ENCODE results near the gene KIF13A.
"Not testable (repeated sequence)": the region's sequence is repeated elsewhere in the genome, so short reads cannot be mapped to it uniquely, and the experiment has no call there.

Gene KIF13A

DNA sequence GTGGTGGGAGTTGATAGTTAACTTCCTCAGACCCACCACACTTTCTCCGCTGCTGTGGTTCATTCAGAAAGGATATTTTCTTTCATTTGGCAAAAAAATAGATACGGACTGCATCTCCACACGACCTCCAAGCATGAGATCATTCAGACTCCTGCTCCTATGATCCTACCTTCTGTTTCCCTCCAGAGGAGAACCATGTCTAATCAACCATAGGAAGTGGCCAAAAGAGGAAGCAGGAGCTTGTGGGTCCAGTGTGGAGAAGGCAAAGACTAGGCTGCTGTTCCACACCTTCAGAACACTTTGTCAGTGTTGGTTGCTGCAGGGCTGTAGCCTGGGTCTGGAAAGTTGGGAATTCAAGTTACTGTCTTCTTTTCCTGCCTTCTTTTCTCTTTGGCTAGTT, 10.6 kb upstream of the KIF13A start:
- DNase-seq: no peak

DNA sequence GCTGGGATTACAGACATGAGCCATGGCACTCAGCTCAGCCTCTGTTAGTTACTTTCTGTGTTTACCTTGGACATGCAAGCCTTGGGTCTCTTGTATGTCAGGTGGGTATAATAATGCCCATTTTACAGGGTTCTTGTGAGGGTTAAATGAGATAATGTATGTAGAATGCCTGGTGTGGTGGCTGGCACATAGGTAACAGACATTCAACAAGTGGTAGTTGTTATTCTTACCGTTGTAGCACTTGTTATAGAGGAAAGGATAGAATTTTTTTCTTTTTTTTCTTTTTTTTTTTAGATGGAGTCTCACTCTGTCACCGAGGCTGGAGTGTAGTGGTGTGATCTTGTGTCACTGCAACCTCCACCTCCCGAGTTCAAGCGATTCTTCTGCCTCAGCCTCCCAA, 8.0 kb upstream of the KIF13A start:
- DNase-seq: no peak

DNA sequence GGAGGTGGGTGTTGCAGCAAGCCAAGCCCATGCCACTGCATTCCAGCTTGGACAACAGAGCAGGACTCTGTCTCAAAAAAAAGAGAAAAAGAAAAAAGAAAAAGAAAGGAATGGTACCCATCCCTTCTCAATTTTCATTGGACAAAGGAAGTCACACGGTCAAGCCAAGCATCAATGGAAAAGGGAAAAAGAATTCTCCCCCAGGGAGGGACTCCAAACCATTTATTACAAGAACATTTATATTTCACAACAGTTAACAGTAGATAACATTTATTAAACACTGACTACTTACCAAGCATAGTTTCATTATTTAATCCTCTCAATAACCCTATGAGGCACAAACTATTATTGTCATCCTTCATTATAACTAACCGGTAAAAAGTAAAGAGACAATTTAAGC, 6.6 kb upstream of the KIF13A start:
- DNase-seq: no peak

DNA sequence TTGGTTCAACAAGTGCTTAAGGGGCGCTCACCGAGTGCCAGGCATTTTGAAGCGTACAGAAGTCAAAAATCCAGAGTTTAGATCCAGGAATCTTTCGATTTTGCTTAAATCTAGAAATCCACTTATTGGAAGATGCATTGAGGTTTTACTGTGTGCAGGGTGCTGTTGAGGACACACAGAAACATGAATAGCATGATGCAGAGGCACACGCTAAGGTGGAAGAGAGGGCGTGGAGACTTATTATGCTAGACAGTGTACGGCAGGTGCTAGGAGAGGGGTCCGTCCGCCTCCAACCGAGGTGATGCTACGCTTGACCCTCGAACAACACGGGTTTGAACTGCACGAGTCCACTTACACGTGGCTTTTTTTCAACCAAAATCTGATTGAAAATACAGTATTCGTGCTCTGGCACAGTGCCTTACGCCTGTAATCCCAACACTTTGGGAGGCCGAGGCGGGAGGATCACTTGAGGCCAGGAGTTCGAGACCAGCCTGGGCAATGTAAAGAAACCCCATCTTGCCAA, 1.0 kb upstream of the KIF13A start:
- DNase-seq: no peak

DNA sequence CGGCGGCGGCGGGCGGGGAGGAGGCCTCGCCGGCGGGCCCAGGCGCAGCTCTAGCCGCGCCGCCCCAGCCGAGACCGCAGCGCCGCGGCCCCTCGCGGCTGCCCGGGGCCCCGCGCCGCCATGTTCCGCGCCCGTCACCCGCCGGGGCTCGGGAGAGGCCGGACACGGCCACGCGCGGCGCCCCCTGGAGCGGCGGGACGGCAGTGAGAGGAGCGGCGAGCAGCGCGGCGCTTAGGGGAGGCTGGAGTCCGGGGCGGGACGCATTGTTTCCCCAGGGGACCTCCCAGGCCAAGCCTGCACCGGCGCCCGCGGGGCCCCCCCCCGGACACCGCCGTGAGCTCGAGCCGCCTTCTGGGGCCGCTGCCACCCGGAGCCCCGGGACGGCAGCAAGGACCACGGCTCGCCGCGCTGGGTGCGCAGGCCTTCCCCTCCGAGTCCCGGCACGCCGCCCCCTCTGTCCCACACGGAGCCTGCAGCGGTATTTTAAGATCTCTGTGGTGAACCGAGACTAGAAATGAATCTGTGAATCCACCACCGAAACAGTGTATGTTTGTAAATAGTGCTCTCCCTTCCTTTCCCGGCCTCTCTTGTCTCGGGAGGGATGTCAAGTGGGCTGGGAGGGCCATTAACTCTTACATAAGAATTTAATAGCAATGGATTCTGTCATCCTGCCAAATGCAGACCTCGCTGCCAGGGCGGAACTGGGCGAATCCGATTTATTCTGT, 424 bp upstream of the KIF13A start:
- peak; percentile 20 for DNase-seq

DNA sequence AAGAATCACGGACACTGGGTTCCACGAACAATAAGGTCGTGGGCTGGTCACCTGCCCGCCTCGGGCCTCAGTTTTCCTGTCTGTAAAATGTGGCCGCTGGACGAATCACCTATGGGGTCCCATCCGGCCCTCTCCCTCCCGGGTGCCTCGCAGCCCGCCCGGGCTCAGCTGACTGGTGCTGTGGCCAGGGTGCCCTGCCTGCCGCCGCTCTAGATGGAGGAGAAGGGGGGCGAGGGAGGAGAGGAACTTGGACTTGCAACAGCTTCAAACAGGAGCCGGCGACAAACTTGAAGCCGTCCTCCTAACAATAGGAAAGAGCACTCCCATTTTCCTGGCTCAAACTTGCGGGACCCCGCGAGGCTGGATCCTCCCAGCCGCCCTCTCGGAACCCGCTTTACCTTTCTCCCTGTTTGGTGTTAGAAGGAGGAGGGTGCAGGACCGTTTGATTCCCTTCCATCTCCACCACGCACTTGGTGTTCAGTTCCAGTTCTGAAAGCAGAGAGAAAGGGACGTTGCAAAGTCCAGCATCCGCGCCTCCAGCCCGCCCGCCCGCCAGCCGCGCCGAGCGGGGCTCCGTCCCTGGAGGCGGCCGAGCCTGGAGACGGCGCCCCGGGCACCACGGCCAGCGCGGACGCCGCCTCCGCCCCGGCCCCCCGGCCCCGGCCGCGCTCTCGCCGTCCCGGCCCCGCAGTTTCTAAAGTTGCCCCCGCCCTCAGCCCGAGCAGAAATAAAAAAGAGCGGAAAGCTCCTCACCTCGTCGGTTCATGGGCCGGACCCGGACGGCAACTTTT, 584 bp downstream of the KIF13A start:
- DNase-seq: no peak

DNA sequence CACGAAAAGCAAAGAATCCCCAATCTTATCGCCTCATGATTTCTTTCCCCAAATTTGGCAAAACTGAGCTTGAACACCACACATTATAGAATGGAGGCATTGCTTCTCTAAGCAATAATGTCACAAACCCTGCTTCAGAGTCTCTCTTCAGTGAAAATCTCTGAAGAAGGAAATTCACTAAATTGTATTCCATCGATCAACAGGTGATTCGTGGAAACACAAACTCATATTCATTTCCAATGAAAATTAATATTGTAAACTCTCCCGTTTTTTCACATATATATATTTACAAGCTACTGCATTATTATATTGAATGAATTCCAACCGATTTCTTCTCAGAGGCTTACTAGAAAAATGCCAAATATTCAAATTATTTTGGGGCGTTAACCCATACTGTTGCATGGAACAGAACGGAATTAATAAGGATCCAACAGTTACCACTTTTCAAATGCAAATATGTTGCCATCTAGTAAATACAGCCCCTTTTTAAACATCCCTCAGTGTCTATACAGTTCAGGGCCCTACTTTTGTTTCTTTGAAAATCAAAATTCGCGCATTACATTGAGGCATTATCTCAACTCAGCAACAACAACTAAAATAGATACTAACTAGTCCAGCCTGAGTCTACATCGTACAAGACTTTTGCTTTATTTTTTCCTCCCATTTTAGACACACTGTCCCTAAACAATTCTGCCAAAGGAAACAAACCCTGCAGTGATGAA, 1.3 kb downstream of the KIF13A start:
- DNase-seq: no peak

DNA sequence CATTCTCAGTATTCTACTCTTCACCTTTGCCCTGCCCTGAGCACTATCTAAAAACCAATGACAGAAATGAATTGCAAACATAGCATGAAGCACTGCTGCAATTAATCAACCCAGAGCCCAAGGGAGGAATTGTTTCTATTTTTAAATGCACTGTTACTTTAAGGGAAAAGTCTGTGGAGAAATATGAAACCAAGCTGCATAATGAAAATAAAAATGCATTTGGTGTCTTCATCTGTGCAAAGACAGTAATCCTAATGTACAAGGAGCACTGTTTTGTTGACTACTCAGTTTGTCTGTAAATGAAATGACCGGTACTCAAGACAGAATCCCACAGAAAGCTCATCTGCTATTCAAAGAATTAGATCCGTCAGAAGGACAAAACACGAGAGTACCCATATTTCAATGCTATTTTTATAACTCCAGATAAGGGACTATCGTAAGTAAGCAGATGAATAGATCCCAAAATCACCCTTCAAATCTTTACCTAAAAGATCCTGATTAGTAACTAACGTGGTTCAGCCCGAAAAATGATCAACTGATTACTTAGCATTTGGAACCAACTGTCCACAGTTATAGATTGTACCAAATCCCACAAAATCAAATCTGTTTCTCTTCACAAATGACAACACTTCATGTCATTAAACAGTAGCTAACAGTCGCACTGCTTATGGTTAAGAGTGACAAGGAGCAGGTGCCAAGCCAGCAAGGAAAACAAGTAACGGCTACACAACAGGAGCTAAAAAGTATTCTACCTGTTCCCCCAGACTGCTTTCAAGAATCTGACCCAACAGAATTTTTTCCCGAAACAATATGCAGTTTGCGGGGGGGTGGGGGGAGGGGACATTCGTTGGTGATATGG, 2.4 kb downstream of the KIF13A start:
- DNase-seq: no peak

DNA sequence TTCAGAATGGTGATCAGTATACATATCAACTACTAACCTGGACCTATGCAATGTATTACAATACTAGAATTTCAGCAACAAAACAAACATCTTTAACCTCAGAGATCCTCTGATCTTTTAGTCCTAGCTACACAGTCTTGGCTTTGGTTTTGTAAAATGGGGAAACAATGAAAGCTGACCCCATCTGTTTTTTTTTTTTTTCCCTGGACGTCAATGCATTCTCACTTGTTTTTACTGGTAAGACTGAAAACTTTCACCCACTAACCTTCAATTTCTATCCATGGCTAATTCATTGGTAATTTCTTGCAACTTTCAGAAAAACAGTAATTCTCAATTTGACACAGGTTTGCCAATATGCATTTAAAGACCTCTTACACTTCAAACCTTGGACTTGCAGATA, 3.0 kb downstream of the KIF13A start:
- DNase-seq: no peak

DNA sequence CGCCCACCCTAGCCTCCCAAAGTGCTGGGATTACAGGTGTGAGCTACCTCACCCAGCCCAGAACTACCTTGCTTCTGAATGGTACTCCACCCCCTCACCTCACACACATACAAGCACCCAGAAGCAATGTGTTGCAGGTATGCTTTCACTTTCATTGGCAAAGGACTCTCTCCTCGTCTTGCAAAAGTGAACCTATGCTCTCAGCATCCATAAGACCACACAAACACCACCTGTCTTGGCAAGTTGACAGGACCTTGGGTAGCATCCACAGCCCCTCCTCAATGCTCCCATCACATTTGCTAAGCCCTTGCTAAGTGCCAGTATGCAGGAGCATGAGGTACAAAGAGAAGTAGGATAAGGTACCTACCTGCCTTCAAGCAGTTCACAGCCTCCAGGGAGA, 3.7 kb downstream of the KIF13A start:
- DNase-seq: no peak

DNA sequence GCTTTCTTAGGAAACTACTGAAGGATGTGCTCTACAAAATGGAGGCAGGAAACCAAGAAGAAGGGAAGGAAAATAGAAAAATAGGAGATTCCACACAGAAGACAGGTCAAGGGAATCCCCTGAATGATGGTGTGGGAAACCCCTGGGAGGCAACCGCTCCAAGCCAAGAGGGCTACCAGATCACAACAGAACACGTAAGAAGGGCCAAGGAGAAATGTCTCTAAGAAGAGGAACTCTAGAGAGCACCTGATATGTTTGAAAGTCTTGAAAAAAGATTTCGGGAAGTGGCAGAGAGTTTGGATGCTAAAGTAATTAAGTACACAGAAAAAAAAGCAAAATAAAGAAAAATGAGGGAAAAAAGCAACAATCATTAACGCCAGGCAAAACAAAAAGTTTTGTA, 7.1 kb downstream of the KIF13A start:
- no peak for DNase-seq

DNA sequence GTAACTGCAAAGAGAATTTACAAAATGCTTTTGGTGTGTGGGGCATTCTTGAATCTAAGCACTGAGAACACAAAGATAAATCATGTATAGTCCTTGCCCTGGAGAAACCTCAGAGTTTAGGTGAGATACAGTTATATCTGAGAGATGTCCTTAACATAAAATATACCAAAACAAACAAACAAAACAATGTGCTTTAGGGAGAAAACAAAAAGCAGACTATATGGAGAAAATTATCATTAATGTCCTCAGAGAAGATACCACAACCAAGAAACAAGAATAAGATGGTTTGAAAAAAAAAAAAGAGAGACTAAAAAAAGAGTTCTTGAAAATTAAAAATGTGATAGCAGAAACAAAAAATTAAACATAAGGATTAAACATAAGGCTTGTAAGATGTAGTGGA, 8.0 kb downstream of the KIF13A start:
- DNase-seq: no peak

DNA sequence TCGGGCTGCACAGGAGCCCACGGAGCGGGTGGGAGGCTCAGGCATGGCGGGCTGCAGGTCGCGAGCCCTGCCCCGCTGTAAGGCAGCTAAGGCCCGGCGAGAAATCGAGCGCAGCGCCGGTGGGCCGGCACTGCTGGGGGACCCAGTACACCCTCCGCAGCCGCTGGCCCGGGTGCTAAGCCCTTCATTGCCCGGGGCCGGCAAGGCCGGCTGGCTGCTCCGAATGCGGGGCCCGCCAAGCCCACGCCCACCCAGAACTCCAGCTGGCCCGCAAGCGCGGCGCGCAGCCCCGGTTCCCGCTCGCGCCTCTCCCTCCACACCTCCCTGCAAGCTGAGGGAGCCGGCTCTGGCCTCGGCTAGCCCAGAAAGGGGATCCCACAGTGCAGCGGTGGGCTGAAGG, 11.2 kb downstream of the KIF13A start:
- DNase-seq: not testable (repeated sequence)

DNA sequence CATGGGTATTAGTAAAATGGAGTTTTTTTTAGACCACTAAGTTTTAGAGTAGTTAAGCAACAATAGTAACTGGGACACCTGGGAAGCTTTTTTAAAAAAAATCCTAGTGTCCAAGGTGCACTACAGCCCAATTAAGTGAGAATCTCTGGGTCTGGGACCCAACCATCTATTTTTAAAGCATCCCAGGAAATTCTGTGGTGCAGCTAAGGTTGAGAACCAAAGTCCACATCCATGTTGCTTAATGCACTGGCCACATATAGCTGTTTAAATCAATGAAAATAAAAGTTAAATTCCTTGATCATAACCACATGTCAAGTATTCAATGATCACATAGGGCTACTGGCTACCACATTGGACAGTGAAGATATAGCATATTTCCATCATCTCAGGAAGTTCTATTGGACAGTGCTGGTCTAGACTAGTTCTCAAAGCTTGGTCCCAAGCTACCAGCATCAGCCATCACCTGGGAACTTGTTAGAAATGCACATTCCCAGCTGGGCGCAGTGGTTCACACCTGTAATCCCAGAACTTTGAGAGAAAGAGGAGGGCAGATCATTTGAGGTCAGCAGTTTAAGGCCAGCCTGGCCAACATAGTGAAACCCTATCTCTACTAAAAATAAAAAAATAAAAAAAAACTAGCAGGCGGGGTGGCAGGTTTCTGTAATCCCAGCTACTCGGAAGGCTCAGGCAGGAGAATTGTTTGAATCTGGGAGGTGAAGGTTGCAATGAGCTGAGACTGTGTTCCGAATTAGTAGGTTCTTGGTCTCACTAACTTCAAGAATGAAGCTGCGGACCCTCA, 12.7 kb downstream of the KIF13A start:
- DNase-seq: no peak

DNA sequence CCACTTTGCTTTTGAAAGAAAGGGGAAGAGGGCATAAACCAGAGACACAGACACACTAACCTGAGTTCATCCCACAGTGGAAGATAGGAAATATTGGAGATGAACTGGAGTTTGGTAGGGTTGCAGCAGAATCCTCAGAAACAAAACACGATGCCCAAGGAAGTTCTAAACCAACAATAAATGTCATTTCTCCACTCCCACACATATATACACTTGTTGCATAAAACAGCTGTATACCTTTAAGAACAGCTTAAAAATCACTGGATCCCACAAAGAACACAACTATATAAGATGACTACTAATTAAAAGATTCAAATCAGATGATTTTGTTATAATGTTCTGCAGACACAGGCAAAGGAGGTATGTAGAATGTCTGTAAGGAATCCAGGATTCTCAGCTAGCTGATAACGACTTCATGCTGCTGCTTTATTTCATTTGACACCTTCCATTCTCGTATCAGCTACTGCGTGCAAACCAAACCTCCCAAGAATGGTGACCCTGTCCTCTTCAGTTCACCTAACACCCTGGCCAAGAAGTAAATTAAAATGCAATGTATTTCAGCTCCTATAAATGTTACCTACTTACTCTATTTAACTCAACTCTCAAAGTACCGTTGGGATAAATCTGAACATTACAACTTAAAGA, 14.3 kb downstream of the KIF13A start:
- no peak for DNase-seq

DNA sequence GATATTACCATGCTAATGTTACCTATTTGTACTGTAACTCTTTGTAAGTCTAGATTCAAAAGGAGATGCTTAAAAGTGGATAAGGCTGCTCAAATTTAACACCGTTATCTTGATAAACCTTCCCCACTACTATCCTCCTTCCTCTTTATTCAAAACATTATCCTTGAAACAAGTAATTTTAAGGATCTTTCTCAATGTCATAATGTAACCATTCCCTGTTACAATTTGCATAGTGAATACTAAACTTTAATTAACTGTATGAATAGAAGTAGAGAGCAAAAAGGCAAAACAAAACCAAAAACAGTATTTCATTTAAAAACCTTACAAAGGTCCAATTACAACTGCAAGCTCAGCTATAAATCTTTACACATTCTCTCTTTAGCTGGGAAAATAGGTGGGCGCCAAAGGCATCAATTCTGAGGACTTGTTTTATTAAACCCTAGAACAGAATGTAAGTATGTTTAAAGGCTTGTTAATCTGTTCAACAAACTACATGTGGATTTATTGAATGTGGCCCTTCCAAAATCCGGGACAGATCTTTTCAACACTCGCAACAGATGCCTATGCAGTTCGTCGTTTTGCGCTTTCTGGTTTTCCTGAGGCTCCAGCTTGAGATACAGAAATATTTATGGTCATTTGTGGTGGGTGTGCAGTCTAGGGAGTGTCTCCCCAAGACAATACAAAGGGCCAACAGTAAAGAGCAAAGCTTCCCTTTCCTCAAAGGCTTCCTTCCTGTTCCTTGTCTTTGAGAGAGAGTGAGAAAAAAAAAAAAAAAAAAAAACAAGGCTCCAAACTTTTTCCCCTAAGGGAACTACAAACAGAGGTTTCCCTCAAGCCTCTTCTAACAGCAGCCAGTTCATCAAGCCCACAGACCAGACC, 15.1 kb downstream of the KIF13A start:
- DNase-seq: no peak

DNA sequence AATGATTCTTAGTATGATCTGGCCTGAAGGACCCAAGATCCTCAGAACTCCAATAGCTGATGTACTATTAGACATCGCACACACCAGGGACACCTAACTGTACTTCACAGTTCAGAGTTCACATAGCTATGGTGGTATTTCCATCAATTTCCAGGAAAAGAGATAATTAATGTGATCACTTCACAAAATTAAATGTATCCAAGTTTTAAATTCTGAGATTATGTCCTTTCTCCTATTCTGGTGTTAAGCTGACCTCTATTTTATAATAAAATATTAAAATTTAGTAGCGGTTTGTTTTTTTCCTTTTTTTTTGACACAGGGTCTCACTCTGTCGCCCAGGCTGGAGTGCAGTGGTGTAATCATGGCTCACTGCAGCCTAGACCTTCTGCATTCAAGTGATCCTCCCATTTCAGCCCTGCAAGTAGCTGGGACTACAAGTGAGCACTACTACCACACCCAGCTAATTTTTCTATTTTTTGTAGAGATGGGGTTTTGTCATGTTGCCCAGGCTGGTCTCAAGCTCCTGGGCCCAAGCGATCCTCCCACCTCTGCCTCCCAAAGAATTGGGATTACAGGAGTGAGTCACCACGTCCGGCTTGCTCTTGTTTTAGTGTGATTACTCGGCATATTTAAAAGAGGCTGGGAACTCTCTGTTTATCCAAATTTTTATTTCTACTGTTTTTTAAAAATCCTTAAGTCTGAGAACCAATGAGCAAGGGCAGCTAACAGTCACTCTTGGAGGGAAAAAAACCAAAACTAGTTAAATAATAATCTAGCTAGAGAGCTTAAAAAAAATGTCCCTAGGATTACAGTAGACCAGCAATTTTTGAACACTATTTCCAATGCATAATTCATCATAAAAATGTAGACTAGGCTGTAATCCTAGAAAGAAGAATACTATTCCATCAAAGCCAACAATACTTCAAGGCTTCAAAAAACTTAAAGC, 16.0 kb downstream of the KIF13A start:
- no peak for DNase-seq

DNA sequence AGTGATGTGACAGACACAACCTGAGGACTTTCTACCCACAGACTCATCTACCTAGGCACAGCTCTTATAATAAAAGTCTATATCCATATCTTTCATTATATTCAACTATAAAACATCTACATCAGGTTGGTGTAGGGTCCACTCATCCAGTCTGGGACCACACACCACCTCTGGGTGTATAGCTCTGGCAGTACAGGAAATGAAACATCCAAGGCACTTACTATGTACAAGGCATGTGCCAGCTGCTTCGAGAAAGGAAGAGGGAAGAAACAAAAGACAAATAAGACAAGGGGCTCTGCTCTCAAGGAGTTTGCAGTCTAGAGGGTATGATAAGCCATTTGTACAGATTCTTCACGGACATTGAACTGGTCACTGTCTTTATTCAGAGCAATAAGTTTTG, 18.6 kb downstream of the KIF13A start:
- no peak for DNase-seq
